Astrocyte (in vitro differentiated cells and primary cell): Measurements from ENCODE around the gene SPACA4.

Source experiments
- EZH2 ChIP-seq: IDR thresholded peaks from 2 replicates; pipeline ENCODE4 v1.6.1; 2012; ENCODE audit warnings: mild to moderate bottlenecking, low read length, inconsistent platforms; ENCODE audit not compliant: insufficient read depth
- TF ChIP-seq, protein P1 (sequence below): IDR thresholded peaks from 2 replicates; pipeline ENCODE4 v1.5.1; 2011; ENCODE audit warnings: low read depth, mild to moderate bottlenecking, inconsistent platforms, low read length, moderate library complexity; ENCODE audit not compliant: insufficient read depth

DNA sequence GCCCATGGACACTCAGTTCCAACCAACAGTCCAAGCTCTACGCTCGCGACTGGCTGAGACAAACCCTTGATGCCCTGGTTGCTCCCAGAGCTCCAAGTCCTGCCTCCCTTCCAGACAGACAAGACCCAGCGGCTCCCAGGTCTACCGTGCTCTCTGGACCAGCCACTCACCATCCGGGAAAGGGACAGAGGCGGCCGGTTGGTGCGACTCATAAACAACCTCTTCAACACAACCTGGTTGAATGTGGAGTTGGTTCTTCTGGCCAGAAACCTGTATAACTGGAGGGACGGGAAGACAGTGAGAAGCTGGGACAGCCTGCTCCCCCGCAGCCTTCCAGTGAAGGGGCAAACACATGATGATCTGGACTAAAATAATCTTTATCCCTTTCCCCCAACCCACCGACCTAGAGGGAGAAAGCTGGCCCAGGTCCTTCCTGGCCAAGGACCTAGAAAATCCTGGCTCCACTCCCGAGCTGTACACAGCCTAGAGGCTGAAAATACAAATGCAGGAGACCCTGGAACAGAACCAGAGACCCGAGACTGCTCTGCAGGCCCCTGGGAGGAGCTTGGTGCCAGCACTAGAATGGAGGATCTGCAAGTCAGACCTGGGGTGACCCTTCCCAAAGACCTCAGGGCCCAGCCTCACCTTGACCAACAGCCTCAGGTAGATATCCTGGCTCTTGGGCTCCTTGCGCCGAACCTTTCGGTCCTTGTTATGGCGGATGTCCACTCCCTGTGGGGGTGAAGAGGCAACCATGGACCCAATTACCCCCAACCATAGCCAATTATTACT is 10.8 kb downstream of the SPACA4 start:
- TF ChIP-seq, protein P1, sequence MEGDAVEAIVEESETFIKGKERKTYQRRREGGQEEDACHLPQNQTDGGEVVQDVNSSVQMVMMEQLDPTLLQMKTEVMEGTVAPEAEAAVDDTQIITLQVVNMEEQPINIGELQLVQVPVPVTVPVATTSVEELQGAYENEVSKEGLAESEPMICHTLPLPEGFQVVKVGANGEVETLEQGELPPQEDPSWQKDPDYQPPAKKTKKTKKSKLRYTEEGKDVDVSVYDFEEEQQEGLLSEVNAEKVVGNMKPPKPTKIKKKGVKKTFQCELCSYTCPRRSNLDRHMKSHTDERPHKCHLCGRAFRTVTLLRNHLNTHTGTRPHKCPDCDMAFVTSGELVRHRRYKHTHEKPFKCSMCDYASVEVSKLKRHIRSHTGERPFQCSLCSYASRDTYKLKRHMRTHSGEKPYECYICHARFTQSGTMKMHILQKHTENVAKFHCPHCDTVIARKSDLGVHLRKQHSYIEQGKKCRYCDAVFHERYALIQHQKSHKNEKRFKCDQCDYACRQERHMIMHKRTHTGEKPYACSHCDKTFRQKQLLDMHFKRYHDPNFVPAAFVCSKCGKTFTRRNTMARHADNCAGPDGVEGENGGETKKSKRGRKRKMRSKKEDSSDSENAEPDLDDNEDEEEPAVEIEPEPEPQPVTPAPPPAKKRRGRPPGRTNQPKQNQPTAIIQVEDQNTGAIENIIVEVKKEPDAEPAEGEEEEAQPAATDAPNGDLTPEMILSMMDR = no peak
- TF ChIP-seq EZH2 = no peak
